Tibial nerve (tissue), 4 donors: ENCODE data around the gene ISCA1. TPM values are rescaled to one million over a fixed set of nuclear protein-coding genes. Genes with fewer than 3 reads are reported as not detected.
A peak's percentile ranks its signal among the peaks of the same experiment; 100 is the strongest.

Experiments
- DNase-seq, 2 donors: peaks; one replicate each; pipeline ENCODE4 v3.0.0-alpha.2; 2019; ENCODE audit warnings: low spot score in 2 of 2
- H3K27ac ChIP-seq, 4 donors: fragments of 200-600 bp; sonication (generic) in 3 of 4; one replicate each; pipeline ENCODE4 v1.5.1; 2017 to 2019; ENCODE audit warnings: mild to moderate bottlenecking in 1 of 4
- H3K27me3 ChIP-seq, 2 donors: fragments of 200-600 bp; sonication (generic) in 1 of 2; one replicate each; pipeline versions ENCODE4 v1.5.1 to v1.6.0; 2017 to 2019
- H3K36me3 ChIP-seq, 3 donors: fragments of 200-600 bp; sonication (generic); one replicate each; pipeline ENCODE4 v1.5.1; 2018 to 2019
- H3K4me1 ChIP-seq, 4 donors: fragments of 200-600 bp; sonication (generic) in 3 of 4; one replicate each; pipeline ENCODE4 v1.5.1; 2017 to 2019
- H3K4me3 ChIP-seq, 4 donors: fragments of 200-600 bp; sonication (generic) in 3 of 4; one replicate each; pipeline ENCODE4 v1.5.1; 2017 to 2019; ENCODE audit warnings: mild to moderate bottlenecking in 1 of 4, moderate library complexity in 1 of 4
- H3K9me3 ChIP-seq, 4 donors: fragments of 200-600 bp; sonication (generic) in 3 of 4; one replicate each; pipeline ENCODE4 v1.5.1; 2017 to 2019
- CTCF ChIP-seq, 5 experiments: fragments of 200-600 bp in 3 of 5; fragments of 450-650 bp in 2 of 5; sonication (generic) in 3 of 5; IDR thresholded peaks; one replicate each; pipeline ENCODE4 v1.5.1; 2016 to 2019; ENCODE audit warnings: antibody characterized with exemption in 5 of 5, mild to moderate bottlenecking in 3 of 5, moderate library complexity in 2 of 5
- EP300 ChIP-seq, 2 donors: sonication (generic); formaldehyde crosslinking; IDR thresholded peaks; one replicate each; pipeline ENCODE4 v1.6.1; 2017; ENCODE audit warnings: antibody characterized with exemption in 2 of 2, mild to moderate bottlenecking in 1 of 2
- POLR2A ChIP-seq, 2 donors: fragments of 450-650 bp; IDR thresholded peaks; one replicate each; pipeline ENCODE4 v1.6.1; 2017; ENCODE audit warnings: antibody characterized with exemption in 2 of 2, mild to moderate bottlenecking in 2 of 2, moderate library complexity in 2 of 2
- WGBS, 2 donors: methylation state at CpG; one replicate each; pipeline ENCODE4 v1.1.5; 2018; 5-methylcytosine and 5-hydroxymethylcytosine counted together
- total RNA-seq, 4 donors: library from RNA; depleted of rRNA; stranded (reverse); fragments of >200 nt; gene quantifications; one replicate each; pipeline ENCODE4 v1.1.0, GENCODE V29; 2016

ISCA1 gene
- total RNA-seq, 4 donors from 2014 or later = 21.2 to 40.2 (median 32.7) TPM

- H3K27me3 ChIP-seq = no peaks in the 10 kb centered on the region
- DNase-seq = no peak
- peaks cover 0 to 19% (median 0%) of the 10 kb centered on the region in 3 donors for H3K36me3 ChIP-seq
- H3K27ac ChIP-seq = no peak overlapping the region
- TF ChIP-seq EP300 (IDR thresholded peaks at IDR 0.05) (no peak), CTCF (IDR thresholded peaks at IDR 0.05) (no peak), POLR2A (IDR thresholded peaks at IDR 0.05) (no peak)
- H3K4me1 ChIP-seq = peaks cover 0 to 5% (median 2%) of the 10 kb centered on the region in 4 donors
- no peaks in the 10 kb centered on the region for H3K9me3 ChIP-seq
- H3K4me3 ChIP-seq = no peak overlapping the region
- 57 to 58% methylated on average over 7 of the region's 7 CpGs for WGBS, 2 donors
Measured at GRCh38 chr9:86287013-86287412, 4.7 kb upstream of the ISCA1 start.

- no peak for DNase-seq
- no peak overlapping the region for H3K4me3 ChIP-seq
- no peaks in the 10 kb centered on the region for H3K9me3 ChIP-seq
- H3K27me3 ChIP-seq = no peaks in the 10 kb centered on the region
- H3K4me1 ChIP-seq = peaks cover 0 to 8% (median 2%) of the 10 kb centered on the region in 4 donors
- 49 to 67% methylated on average over 3 of the region's 3 CpGs for WGBS, 2 donors
- peaks cover 0 to 15% (median 0%) of the 10 kb centered on the region in 3 donors for H3K36me3 ChIP-seq
- no peak overlapping the region for H3K27ac ChIP-seq
- TF ChIP-seq POLR2A (IDR thresholded peaks at IDR 0.05) (no peak), CTCF (IDR thresholded peaks at IDR 0.05) (no peak), EP300 (IDR thresholded peaks at IDR 0.05) (no peak)
Measured at GRCh38 chr9:86286278-86286677, 3.9 kb upstream of the ISCA1 start.

GRCh38 chr9:86285261-86285660 lies 2.9 kb upstream of the ISCA1 start:
- 72 to 74% methylated on average over 2 of the region's 2 CpGs for WGBS, 2 donors
- no peak for DNase-seq
- Histone ChIP-seq H3K4me3 (no peak overlapping the region), H3K27me3 (no peaks in the 10 kb centered on the region), H3K27ac (no peak overlapping the region), H3K4me1 (peaks cover 0 to 18% (median 10%) of the 10 kb centered on the region in 4 donors), H3K36me3 (peaks cover 0 to 15% (median 0%) of the 10 kb centered on the region in 3 donors), H3K9me3 (no peaks in the 10 kb centered on the region)
- TF ChIP-seq EP300 (IDR thresholded peaks at IDR 0.05) = no peak

GRCh38 chr9:86282979-86283535 lies 719 bp upstream of the ISCA1 start:
- Histone ChIP-seq H3K36me3 (peaks cover 0 to 11% (median 0%) of the 10 kb centered on the region in 3 donors), H3K4me1 (peaks cover 0 to 35% (median 18%) of the 10 kb centered on the region in 4 donors), H3K9me3 (no peaks in the 10 kb centered on the region), H3K27me3 (no peaks in the 10 kb centered on the region), H3K27ac (peak overlapping the region; percentile 95 to 100 (median 99)), H3K4me3 (peak overlapping the region; percentile 77 to 96 (median 87))
- TF ChIP-seq CTCF (IDR thresholded peaks at IDR 0.05) (no peak), EP300 (IDR thresholded peaks at IDR 0.05) (no peak), POLR2A (IDR thresholded peaks at IDR 0.05) (no peak)
- 14 to 19% methylated on average over 12 of the region's 12 CpGs for WGBS, 2 donors
- no peak for DNase-seq

GRCh38 chr9:86281593-86282076 lies 703 bp downstream of the ISCA1 start:
- no peak for DNase-seq
- H3K36me3 ChIP-seq = no peaks in the 10 kb centered on the region
- H3K27me3 ChIP-seq = no peaks in the 10 kb centered on the region
- 1 to 2% methylated on average over 3 to 15 of the region's 31 CpGs for WGBS, 2 donors
- peaks cover 0 to 47% (median 18%) of the 10 kb centered on the region in 4 donors for H3K4me1 ChIP-seq
- peak overlapping the region; percentile 95 to 100 (median 99) for H3K27ac ChIP-seq
- H3K4me3 ChIP-seq = peak overlapping the region; percentile 77 to 96 (median 87)
- no peak for TF ChIP-seq EP300 (IDR thresholded peaks at IDR 0.05)
- TF ChIP-seq CTCF (IDR thresholded peaks at IDR 0.05) = no peak
- no peak for TF ChIP-seq POLR2A (IDR thresholded peaks at IDR 0.05)
- H3K9me3 ChIP-seq = no peaks in the 10 kb centered on the region
